GM12878 (cell line): ENCODE data around the gene SH3BGRL2. TPM values are rescaled to one million over a fixed set of nuclear protein-coding genes. Genes with fewer than 3 reads are reported as not detected.
"Not testable (repeated sequence)": the region's sequence is repeated elsewhere in the genome, so short reads cannot be mapped to it uniquely, and the experiment has no call there.

Experiments used
- ATAC-seq: fragments of 200-7000 bp; cut with Tn5 transposase; 3 replicates; pipeline ENCODE4 v1.9.1; 2020; ENCODE audit warnings: mild to moderate bottlenecking, moderate library complexity
- BruUV-seq: library from RNA; stranded (reverse); fragments of 400-500 nt; replicated peaks from 2 replicates; lab custom pipeline; 2021; lab: Mats Ljungman, UMichigan
- CTCF ChIA-PET: fragments of 300-600 bp; sonication (Branson Sonifier 250); formaldehyde crosslinking; extraction: SDS; loops from one replicate; lab custom pipeline; 2021; ENCODE audit warnings: inconsistent platforms; lab: Yijun Ruan, JAX
- POLR2A ChIA-PET: fragments of 350-600 bp; formaldehyde crosslinking; extraction: SDS; loops from one replicate; lab custom pipeline; 2021; ENCODE audit warnings: inconsistent platforms; lab: Charles Lee
- RAD21 ChIA-PET: fragments of 300-600 bp; sonication (Branson Sonifier 250); formaldehyde crosslinking; loops from one replicate; lab custom pipeline; 2023; ENCODE audit warnings: antibody characterized with exemption; ENCODE audit not compliant: unreplicated experiment; lab: Charles Lee
- SMC1A ChIA-PET: fragments of 300-600 bp; sonication (Branson Sonifier 250); formaldehyde crosslinking; loops from one replicate; lab custom pipeline; 2023; ENCODE audit not compliant: unreplicated experiment, uncharacterized antibody; lab: Charles Lee
- DNase-seq: peaks from one replicate; pipeline ENCODE4 v3.0.0-alpha.2; 2011; ENCODE audit warnings: low read depth, low spot score
- FAIRE-seq: peaks from 3 replicates; lab custom pipeline; 2011; peaks lifted over from hg19 to GRCh38; lab: Jason Lieb, UNC
- H2AFZ ChIP-seq: 2 replicates; pipeline ENCODE4 v1.6.0; 2011; ENCODE audit warnings: low read depth, low read length, control low read depth; ENCODE audit not compliant: control insufficient read depth
- H3K27ac ChIP-seq: 2 replicates; pipeline ENCODE4 v1.5.1; 2011; ENCODE audit warnings: control low read depth; ENCODE audit not compliant: control insufficient read depth, insufficient read depth
- H3K27me3 ChIP-seq, 2 experiments: replicated peaks in 1 of 2; 2 replicates each; pipeline versions ENCODE4 v1.6.0 to v1.6.1; 2011; ENCODE audit warnings: low read length in 1 of 2; ENCODE audit not compliant: control insufficient read depth in 2 of 2, insufficient read depth in 2 of 2
- H3K36me3 ChIP-seq, 2 experiments: 2 replicates each; pipeline ENCODE4 v1.5.1; 2011; ENCODE audit warnings: low read length in 1 of 2; ENCODE audit not compliant: control insufficient read depth in 2 of 2, insufficient read depth in 2 of 2
- H3K4me1 ChIP-seq: 2 replicates; pipeline ENCODE4 v1.6.1; 2011; ENCODE audit warnings: mild to moderate bottlenecking, low read length, moderate library complexity, mixed read lengths; ENCODE audit not compliant: control insufficient read depth, insufficient read depth
- H3K4me2 ChIP-seq: 2 replicates; pipeline ENCODE4 v1.6.0; 2011; ENCODE audit warnings: control low read depth; ENCODE audit not compliant: control insufficient read depth, insufficient read depth
- H3K4me3 ChIP-seq: fragments of 200-600 bp; sonication (generic); 2 replicates; pipeline ENCODE4 v1.5.1; 2016
- H3K79me2 ChIP-seq: 2 replicates; pipeline ENCODE4 v1.6.0; 2011; ENCODE audit warnings: low read length; ENCODE audit not compliant: control insufficient read depth, insufficient read depth
- H3K9ac ChIP-seq: 2 replicates; pipeline ENCODE4 v1.8.0; 2011; ENCODE audit warnings: low read length, control low read depth, mixed read lengths; ENCODE audit not compliant: control insufficient read depth, insufficient read depth
- H3K9me3 ChIP-seq: replicated peaks from 3 replicates; pipeline ENCODE4 v1.5.1; 2011; ENCODE audit warnings: mild to moderate bottlenecking, low read length; ENCODE audit not compliant: control insufficient read depth, insufficient read depth
- H4K20me1 ChIP-seq: 2 replicates; pipeline ENCODE4 v1.6.0; 2011; ENCODE audit not compliant: control insufficient read depth, insufficient read depth
- EED ChIP-seq: sonication (generic); IDR thresholded peaks from 2 replicates; pipeline ENCODE4 v1.6.1; 2016; ENCODE audit warnings: antibody characterized with exemption, low read depth
- ESRRA ChIP-seq: IDR thresholded peaks from 2 replicates; pipeline ENCODE4 v1.6.1; 2012; ENCODE audit warnings: mild to moderate bottlenecking, low read length, improper control_type of control experiment
- FOXM1 ChIP-seq: IDR thresholded peaks from 2 replicates; pipeline ENCODE4 v1.6.1; 2012; ENCODE audit warnings: low read depth, mild to moderate bottlenecking, inconsistent platforms, low read length, moderate library complexity
- WGBS: methylation state at CpG from one replicate; pipeline ENCODE4 v1.1.6; 2016; ENCODE audit warnings: low lambda C conversion rate; ENCODE audit not compliant: insufficient replicate concordance, insufficient coverage; ENCODE audit errors: missing lambda C conversion rate; 5-methylcytosine and 5-hydroxymethylcytosine counted together
- in situ Hi-C: fragments of 300-500 bp; cut with MboI; formaldehyde crosslinking; loops from 9 replicates; pipeline ENCODE4 v1.14.3; 2018; ENCODE audit warnings: mixed read lengths
- intact Hi-C: fragments of 100-400 bp; cut with micrococcal nuclease; formaldehyde crosslinking; loops from one replicate; pipeline ENCODE4 v1.14.2; 2022; ENCODE audit not compliant: unreplicated experiment
- polyA plus RNA-seq, 11 experiments: library from polyadenylated mRNA; depleted of rRNA in 4 of 11; unstranded in 6 of 11; stranded (reverse) in 5 of 11; fragments of >200 nt; fragmentation: Nextera tagmentation in 4 of 11; fragmentation: Illumina TruSeq in 1 of 11; extraction: Ambion mirVana in 4 of 11; extraction: Trizol in 1 of 11; gene quantifications; 1 replicate in 1 of 11; 2 replicates in 10 of 11; pipeline versions ENCODE4 v1.2.1 to v1.2.3, GENCODE V29; 2011 to 2016; ENCODE audit warnings: inconsistent platforms in 2 of 11, missing spikeins in 2 of 11, low read depth in 1 of 11
- total RNA-seq, 4 experiments: library from RNA; depleted of rRNA in 3 of 4; stranded (reverse); fragments of >200 nt in 3 of 4; fragmentation: Illumina TruSeq in 1 of 4; extraction: Trizol in 1 of 4; gene quantifications; 2 replicates each; pipeline versions ENCODE4 v1.2.1 to v1.2.3, GENCODE V29; 2013 to 2021

SH3BGRL2 gene
- total and polyA plus RNA-seq, 10 of the 15 experiments (the other 5 are each of a cell fraction or from before 2014, with no cell fraction given), result 0.03 to 0.37 (median 0.21) TPM

GRCh38 chr6:79742030-79742429, 110.9 kb downstream of the SH3BGRL2 start:
- Histone ChIP-seq H4K20me1 (no peaks in the 10 kb centered on the region), H3K79me2 (no peaks in the 10 kb centered on the region), H3K27ac (no peak overlapping the region), H3K36me3 (no peaks in the 10 kb centered on the region), H3K4me1 (no peaks in the 10 kb centered on the region), H3K27me3 (no peaks in the 10 kb centered on the region), H3K9me3 (no peaks in the 10 kb centered on the region), H2AFZ (no peak overlapping the region), H3K4me3 (no peak overlapping the region), H3K4me2 (no peak overlapping the region)
- no peak for FAIRE-seq
- POLR2A ChIA-PET, result no interaction called here
- CTCF ChIA-PET, result no interaction called here
- WGBS, result 58% methylated on average over 2 of the region's 2 CpGs
- BruUV-seq, result no TSS peak
- SMC1A ChIA-PET, result no interaction called here
- TF ChIP-seq EED (no peak), FOXM1 (no peak), ESRRA (no peak)
- TF ChIP-seq, all 136 proteins: peak for 0
- RAD21 ChIA-PET, result no interaction called here
- intact Hi-C loops, result no loop called here
- DNase-seq (no peak), ATAC-seq (no peak)
- in situ Hi-C loops, result no loop called here
- no peak overlapping the region for H3K9ac ChIP-seq

DNA sequence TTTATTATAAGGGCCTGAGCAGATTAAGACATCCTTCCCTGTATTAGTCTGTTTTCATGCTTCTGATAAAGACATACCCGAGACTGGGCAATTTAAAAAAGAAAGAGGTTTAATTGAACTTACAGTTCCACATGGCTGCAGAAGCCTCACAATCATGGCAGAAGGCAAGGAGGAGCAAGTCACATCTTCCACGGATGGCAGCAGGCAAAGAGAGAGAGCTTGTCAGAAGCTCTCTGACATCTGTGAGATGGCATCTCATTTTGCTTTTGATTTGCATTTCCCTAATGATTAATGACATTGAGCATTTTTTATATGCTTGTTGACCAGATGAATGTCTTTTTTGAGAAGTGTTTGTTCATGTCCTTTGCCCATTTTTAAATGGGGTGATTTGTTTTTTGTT, 114.2 kb downstream of the SH3BGRL2 start:
- H3K4me1 ChIP-seq, H3K4me2 ChIP-seq, H3K27me3 ChIP-seq, FAIRE-seq, H3K36me3 ChIP-seq, H3K9me3 ChIP-seq, H3K79me2 ChIP-seq, H2AFZ ChIP-seq, SMC1A ChIA-PET, ATAC-seq, H3K9ac ChIP-seq, RAD21 ChIA-PET, H3K27ac ChIP-seq, H3K4me3 ChIP-seq, in situ Hi-C loops, H4K20me1 ChIP-seq, BruUV-seq, DNase-seq, CTCF ChIA-PET, intact Hi-C loops, POLR2A ChIA-PET: not testable (repeated sequence)
- 17% methylated on average over 2 of the region's 2 CpGs for WGBS
